NB4 (cell line): Measurements from ENCODE around the gene ADAMTS2.

Experiments used
- TF ChIP-seq, protein P1 (sequence below): IDR thresholded peaks from one replicate; pipeline ENCODE4 v1.5.1; 2012; ENCODE audit warnings: low read depth, low read length
- TF ChIP-seq, protein P2 (sequence below): IDR thresholded peaks from 2 replicates; pipeline ENCODE4 v1.6.1; 2011; ENCODE audit warnings: low read depth, low read length

DNA sequence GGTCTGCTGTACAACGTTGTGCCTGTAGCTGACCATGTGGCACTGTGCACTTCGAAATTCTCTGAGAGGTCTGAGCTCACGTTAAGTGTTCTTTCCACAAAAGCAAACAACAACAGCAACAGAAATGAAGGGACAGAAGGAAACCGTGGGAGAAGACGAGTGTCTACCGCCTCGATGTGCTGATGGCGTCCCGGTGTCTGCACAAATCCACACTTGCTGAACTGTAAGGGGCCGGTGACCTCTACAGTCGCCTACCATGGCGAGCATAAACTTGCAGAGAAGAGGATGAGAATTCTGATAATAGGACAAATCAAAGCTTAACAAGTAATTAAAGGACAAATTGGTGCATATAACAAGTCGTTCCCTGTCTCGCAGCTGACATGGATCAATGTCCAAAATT, 114.0 kb downstream of the ADAMTS2 start:
- TF ChIP-seq, protein P1, sequence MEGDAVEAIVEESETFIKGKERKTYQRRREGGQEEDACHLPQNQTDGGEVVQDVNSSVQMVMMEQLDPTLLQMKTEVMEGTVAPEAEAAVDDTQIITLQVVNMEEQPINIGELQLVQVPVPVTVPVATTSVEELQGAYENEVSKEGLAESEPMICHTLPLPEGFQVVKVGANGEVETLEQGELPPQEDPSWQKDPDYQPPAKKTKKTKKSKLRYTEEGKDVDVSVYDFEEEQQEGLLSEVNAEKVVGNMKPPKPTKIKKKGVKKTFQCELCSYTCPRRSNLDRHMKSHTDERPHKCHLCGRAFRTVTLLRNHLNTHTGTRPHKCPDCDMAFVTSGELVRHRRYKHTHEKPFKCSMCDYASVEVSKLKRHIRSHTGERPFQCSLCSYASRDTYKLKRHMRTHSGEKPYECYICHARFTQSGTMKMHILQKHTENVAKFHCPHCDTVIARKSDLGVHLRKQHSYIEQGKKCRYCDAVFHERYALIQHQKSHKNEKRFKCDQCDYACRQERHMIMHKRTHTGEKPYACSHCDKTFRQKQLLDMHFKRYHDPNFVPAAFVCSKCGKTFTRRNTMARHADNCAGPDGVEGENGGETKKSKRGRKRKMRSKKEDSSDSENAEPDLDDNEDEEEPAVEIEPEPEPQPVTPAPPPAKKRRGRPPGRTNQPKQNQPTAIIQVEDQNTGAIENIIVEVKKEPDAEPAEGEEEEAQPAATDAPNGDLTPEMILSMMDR = no peak
- TF ChIP-seq, protein P2, sequence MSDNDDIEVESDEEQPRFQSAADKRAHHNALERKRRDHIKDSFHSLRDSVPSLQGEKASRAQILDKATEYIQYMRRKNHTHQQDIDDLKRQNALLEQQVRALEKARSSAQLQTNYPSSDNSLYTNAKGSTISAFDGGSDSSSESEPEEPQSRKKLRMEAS = no peak
